HG02943 (cell line): ENCODE measurements around the gene FNDC3A.
"Not testable (repeated sequence)": the region's sequence is repeated elsewhere in the genome, so short reads cannot be mapped to it uniquely, and the experiment has no call there.

ENCODE experiments used
- ATAC-seq: cut with Tn5 transposase; IDR thresholded peaks from one replicate; pipeline ENCODE4 v1.9.1; 2021; ENCODE audit warnings: mild to moderate bottlenecking, low read depth, moderate library complexity; ENCODE audit not compliant: unreplicated experiment

FNDC3A gene

GRCh38 chr13:49071341-49071937 is 95.7 kb downstream of the FNDC3A start:
- no peak for ATAC-seq

GRCh38 chr13:49082653-49083536 is 107.2 kb downstream of the FNDC3A start:
- ATAC-seq = no peak

DNA sequence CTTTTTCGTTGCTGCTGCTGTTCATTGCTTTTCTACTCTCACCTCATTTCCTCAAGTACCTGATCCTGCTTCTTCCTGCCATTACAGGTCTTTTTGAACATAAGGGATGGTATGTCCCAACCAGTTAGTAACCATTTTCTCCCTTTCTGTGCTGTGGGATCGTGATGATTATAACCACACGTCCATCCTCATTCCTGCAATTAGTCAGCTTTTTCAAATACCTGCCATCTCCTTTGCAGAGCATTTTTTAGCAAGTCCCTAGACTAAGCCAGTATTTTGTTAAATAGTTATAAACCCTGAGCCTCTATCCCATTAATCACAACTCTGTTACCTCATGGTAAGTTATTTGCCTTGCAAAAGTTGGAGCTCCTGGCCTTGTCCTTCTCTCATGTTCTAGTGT is 109.2 kb downstream of the FNDC3A start:
- no peak for ATAC-seq

GRCh38 chr13:49086722-49087121 is 111.0 kb downstream of the FNDC3A start:
- no peak for ATAC-seq

- no peak for ATAC-seq
Measured at GRCh38 chr13:49093376-49093775, 117.7 kb downstream of the FNDC3A start.

DNA sequence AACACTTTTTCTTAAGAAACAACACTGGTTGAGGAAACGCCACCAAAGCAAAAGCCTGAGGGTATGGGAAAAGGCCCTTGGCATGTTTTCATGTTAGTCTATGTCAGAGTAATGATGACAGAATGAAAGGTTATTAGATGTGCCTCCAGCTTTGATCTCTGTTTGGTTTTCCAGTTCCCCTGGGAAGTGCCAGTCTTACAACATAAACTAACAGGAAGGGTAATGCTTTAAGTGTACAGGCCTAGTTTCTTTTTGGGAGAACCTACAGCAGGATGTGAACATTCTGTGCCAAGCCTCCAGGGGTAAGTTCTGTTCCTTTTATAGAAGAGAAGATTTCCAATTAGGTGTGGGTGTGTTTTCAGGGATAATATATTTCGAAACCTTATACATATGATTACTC is 121.7 kb downstream of the FNDC3A start:
- no peak for ATAC-seq

DNA sequence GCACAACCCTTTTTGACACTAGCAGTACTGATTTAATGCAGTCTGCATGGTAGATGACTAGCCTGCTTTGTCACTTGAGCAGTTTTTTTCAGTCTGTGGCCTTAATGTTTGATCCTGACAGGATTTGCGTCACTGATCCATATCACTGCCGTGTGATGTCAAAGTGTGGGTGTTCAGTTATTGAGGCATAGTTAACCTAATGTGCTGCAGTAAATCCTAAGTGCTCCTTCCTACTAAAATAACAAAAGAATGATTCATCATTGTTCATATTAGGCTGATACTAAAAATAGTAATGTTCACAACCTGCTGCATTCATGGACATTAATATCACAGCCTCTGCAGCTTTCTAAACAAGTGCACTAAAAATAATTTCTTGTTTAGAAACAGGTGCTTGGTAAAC is 122.5 kb downstream of the FNDC3A start:
- ATAC-seq = no peak

DNA sequence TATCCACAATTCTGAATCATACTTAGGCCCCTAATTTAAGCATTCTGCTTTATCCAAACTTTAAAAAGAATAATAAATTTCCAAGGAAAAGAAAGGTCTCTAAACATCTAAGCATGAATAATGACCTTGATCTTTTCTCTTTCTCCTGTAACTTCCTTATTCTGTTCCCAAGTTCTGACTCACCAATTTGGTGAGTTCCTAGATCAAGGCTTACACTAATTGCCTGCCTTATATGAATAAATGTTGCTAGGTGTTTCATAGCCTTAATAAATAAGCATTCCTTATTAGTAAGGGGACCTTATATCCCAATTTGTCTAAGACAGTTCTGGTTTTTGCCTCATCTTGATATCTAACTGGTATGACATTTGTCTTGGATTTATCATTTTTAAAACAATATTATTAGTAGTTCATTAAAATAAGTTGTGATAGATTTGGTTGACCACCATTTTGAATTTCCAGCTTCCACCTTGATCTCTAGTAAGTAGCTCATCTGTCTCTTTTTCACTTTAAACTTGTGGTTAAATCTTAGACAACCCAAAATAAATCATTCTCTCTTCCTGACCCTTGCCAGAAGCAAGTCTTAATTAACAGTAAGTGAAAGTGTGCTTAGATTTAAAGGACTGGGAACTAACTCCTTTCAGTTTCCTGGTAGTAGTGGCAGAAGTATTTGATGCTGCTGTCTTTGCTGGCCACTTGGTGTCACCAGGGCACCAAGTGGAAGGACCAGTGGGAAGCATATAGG is 123.2 kb downstream of the FNDC3A start:
- no peak for ATAC-seq

DNA sequence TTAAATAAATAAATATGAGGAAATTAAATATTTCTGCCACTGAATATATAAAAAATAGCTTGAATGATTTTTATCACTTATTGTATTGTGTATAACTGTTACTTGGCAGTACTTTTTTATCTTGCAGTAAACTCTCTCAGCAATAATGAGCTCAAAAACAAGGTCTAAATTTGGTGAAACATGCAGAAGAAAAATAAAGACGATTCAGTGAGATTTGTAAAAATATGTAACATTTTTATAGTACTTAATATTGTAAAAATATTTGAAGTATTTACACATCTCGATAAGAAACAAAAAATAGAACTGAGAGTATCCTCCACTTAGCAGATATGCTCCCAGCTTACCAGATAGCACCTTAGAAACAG is 123.8 kb downstream of the FNDC3A start:
- ATAC-seq = no peak

DNA sequence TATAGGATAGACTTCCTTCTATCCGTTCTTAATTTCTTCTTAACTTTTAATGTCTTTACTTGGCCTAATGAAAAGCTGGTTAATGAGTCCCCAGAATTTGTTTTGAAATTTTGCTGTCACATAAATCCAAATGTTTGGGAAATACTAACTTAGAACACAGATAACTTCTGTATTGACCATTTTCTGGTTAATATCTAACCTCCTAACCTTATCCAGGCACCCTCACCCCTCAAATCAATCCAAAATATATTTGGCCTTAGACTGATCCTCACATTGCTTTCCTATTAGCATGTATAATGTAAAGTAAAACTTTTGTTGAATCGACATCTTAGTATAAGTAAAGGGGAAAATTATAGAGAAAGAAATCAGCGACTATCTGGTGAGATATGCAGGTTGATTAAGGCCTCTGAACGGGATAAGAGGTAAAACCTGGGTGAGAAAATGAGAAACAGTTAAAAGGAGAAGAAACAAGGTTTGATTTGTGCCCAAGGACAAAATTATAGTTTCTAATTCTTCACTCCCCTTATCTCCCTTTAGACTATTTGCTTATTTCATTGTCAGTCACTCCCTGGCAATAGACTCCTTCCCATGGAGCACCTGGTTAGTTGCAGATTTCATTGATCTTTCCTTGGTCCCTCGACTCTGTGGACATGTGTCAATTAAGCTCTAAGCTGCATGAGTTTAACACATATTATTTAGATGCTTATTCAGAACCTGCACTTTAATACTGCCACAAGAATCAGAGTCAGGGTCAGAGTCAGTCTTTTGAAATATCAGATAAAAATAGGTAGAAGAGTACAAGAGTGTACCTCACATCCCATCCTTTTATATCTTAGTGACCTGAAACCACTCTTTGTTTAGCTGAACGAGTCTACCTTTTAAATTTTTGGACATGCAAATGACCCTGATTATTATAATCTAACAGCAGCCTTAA is 125.2 kb downstream of the FNDC3A start:
- no peak for ATAC-seq

DNA sequence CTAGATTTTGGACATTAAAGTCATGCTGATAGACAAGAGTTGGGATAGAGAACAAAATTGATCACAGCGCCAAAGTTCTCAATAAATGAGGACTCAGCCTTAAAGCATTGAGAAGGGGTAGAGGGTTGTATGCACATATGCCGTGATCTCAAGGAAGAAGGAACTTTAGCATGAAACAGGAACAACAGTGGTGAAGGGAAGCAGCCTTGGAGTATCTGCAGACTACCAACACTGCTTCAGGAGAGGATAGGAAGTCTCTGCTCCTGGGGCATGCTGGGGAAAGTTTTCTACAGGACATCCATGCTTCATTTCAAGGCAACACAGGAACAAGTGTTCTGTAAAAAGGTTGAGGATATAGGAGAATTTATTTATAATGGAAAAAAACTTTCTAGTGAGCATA is 132.5 kb downstream of the FNDC3A start:
- ATAC-seq = no peak

GRCh38 chr13:49110122-49110912 is 134.6 kb downstream of the FNDC3A start:
- ATAC-seq = no peak

- ATAC-seq = no peak
Measured at GRCh38 chr13:49110913-49111170, 135.1 kb downstream of the FNDC3A start.

GRCh38 chr13:49112782-49113525 is 137.2 kb downstream of the FNDC3A start:
- ATAC-seq = no peak

GRCh38 chr13:49113526-49114286 is 138.0 kb downstream of the FNDC3A start:
- ATAC-seq = no peak

DNA sequence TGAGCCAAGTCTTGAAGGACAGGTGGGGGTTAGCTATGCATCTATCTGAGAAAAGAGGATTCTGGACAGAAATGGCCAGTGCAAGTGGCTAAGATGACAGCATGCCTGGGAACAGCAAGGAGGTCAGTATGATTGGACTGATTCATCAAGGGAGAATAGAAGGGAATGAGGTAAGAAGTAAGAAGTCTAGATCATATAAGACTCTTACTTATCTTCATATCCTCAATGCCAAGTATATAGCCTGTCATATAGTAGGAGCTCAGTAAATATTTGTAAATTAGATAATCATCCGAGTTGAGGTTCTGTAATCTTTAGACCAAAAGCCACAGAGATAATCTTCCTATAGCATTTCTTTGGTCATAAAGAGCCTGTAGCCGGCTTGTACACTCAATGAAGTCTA is 141.2 kb downstream of the FNDC3A start:
- ATAC-seq = no peak

- ATAC-seq = not testable (repeated sequence)
Measured at GRCh38 chr13:49118455-49118854, 142.7 kb downstream of the FNDC3A start.

- ATAC-seq = no peak
Measured at GRCh38 chr13:49124693-49125304, 149.1 kb downstream of the FNDC3A start.
